ENCODE results near the gene FAM184A. TPM values are rescaled to one million over a fixed set of nuclear protein-coding genes. Genes with fewer than 3 reads are reported as not detected.

The FAM184A gene
- total RNA-seq, 2 experiments from 2014 or later, result 2.2 to 2.7 TPM

GRCh38 chr6:118939683-118940082 lies 138.8 kb downstream of the FAM184A start:
- peaks cover 12% of the 10 kb centered on the region for H3K4me1 Mint-ChIP-seq (ENCODE audit: low read depth)
- H3K9me3 Mint-ChIP-seq (ENCODE audit: insufficient read depth), result peaks cover 26% of the 10 kb centered on the region
- peaks cover 21% of the 10 kb centered on the region for H3K36me3 Mint-ChIP-seq (ENCODE audit: low read depth)
- peaks cover 2% of the 10 kb centered on the region for H3K27me3 Mint-ChIP-seq (ENCODE audit: low read depth)
- no peak for DNase-seq
- H3K27ac Mint-ChIP-seq, result no peak overlapping the region
- ChIA-PET POLR2A (interaction anchor here (0.5 kb wide), 1 partner anchor 328 kb away, joined by 4 read pairs; no protein-coding TSS in a partner anchor), CTCF (no interaction called here)
- no peak for ATAC-seq
- no peak overlapping the region for H3K4me3 Mint-ChIP-seq

- ATAC-seq (no peak), DNase-seq (no peak)
- ChIA-PET CTCF (interaction anchor here (1.3 to 2.5 kb wide), 2 partner anchors 40 to 174 kb away, joined by 4 to 9 read pairs; no protein-coding TSS in a partner anchor), POLR2A (interaction anchor here (1.3 to 1.7 kb wide), 2 partner anchors 41 to 226 kb away, joined by 3 to 25 read pairs; partner anchors contain the start of gene ASF1A)
- no peaks in the 10 kb centered on the region for H3K27me3 Mint-ChIP-seq (ENCODE audit: low read depth)
- H3K36me3 Mint-ChIP-seq (ENCODE audit: low read depth), result peaks cover 28% of the 10 kb centered on the region
- peaks cover 24% of the 10 kb centered on the region for H3K4me1 Mint-ChIP-seq (ENCODE audit: low read depth)
- no peak overlapping the region for H3K27ac Mint-ChIP-seq
- no peak overlapping the region for H3K4me3 Mint-ChIP-seq
- peaks cover 8% of the 10 kb centered on the region for H3K9me3 Mint-ChIP-seq (ENCODE audit: insufficient read depth)
Observed at GRCh38 chr6:118935978-118936703, 142.3 kb downstream of the FAM184A start.

DNA sequence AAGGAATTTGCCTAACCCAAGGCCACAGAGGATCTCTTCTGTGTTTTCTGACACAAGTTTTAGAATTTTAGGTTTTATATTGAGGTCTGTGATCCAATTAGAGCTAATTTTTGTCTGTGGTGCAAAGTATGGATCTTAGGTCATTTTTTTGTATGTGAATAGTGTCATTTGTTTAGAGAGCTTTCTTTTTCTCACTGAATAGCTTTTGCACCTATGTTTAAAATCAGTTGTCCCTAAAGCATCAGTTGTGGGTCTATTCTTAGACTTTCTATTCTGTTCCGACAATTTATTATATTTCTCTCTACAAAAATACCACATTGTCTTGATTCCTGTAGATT lies 143.2 kb downstream of the FAM184A start:
- ATAC-seq, result no peak
- H3K27ac Mint-ChIP-seq, result peak overlapping the region; percentile 89
- peaks cover 35% of the 10 kb centered on the region for H3K36me3 Mint-ChIP-seq (ENCODE audit: low read depth)
- peak overlapping the region; percentile 88 for H3K4me3 Mint-ChIP-seq
- CTCF ChIA-PET, result interaction anchor here (0.7 to 2.5 kb wide), 3 partner anchors 39 to 225 kb away, joined by 3 to 9 read pairs (median 4); no protein-coding TSS in a partner anchor
- POLR2A ChIA-PET, result interaction anchor here (0.7 to 1.7 kb wide), 6 partner anchors 12 to 378 kb away, joined by 3 to 25 read pairs (median 3); partner anchors contain the start of gene ASF1A
- H3K27me3 Mint-ChIP-seq (ENCODE audit: low read depth), result no peaks in the 10 kb centered on the region
- DNase-seq, result no peak
- H3K9me3 Mint-ChIP-seq (ENCODE audit: insufficient read depth), result peaks cover 8% of the 10 kb centered on the region
- H3K4me1 Mint-ChIP-seq (ENCODE audit: low read depth), result peaks cover 24% of the 10 kb centered on the region

DNA sequence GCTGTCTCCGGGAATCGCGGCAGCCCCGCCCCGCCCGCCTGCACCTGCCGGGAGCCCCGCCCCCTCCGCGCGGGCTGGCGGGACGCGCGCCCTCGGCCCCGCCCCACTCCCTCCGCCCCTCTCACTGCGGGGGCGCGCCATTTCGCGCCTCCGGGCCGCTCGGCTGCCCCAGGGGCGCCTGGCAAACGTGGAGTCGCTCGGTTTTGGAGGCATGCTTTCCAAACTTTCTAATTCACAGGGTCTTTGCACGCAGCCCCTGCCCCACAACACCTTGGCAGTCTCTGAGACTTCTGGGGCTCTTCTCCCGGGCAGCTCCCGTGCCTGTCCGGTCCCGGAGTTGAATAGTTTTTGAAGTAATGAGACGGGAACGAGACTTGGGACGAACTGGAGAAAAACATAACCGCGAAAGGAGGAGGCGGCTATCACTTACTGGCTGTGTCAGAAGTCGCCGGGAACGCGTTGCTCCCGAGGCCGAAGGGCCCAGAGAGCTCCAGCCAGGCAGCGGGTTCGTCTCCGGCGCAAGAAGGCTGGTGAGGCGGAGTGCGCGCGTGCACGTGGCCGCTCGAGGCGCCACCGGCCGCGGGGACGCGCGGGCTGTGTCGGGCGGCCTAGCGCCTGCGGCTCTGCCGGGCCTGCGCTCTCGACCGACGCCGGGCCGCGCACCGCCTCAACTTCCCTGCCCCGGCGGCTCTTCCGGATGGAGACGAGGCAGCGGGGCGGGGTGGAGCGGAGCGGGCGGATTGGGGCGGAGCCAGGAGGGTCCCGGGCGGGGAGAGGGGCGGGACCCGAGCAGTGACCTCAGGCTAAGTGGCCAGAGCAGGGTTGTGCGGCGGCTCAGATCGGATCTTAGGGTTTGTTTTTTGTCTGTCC lies 143.8 kb downstream of the FAM184A start, which contains the start of gene MCM9:
TSS of gene MCM9 (minus strand) at position 699 of the 870 bp plus-strand sequence. CDS start 3,436 bp downstream, outside the sequence.
- POLR2A ChIA-PET, result interaction anchor here (0.7 to 1.7 kb wide), 8 partner anchors 11 to 379 kb away, joined by 3 to 25 read pairs (median 3); partner anchors contain the start of gene ASF1A
- Mint-ChIP-seq H3K36me3 (ENCODE audit: low read depth) (peaks cover 35% of the 10 kb centered on the region), H3K4me1 (ENCODE audit: low read depth) (peaks cover 24% of the 10 kb centered on the region), H3K27ac (peak within 1 kb of the TSS; percentile 90), H3K9me3 (ENCODE audit: insufficient read depth) (peaks cover 8% of the 10 kb centered on the region), H3K4me3 (peak within 1 kb of the TSS; percentile 88), H3K27me3 (ENCODE audit: low read depth) (no peaks in the 10 kb centered on the region)
- DNase-seq, result peak; percentile 88
- CTCF ChIA-PET, result interaction anchor here (0.7 to 2.5 kb wide), 3 partner anchors 38 to 225 kb away, joined by 3 to 9 read pairs (median 4); no protein-coding TSS in a partner anchor
- ATAC-seq, result peak; percentile 97

DNA sequence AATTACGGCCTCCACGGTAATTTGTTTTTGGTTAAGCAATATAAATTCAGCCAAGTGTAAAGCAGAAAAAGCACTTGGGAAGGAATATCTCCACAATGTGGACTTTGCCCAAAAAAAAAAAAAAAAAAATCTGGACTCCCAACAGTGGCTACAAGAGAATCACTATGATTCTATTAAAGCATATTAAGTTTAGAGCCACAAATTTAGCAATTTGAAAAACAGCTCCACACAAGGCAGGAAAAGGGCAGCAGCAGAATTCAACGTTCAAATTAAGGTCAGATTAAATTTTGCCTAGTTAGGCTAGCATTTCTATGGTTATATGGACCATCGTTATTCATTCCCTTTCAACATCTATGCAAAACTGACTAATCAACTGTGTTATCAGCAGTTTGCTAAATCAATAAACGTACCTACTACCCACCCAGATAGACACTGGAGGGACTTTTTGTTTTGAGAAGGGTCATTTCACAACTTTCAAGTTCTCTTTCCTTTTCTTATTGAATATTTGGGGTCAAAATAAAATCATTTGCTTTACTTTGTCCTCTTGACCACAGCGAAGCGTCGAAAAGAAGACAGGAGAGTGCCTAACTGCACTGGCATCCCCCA lies 144.5 kb downstream of the FAM184A start:
- Mint-ChIP-seq H3K27me3 (ENCODE audit: low read depth) (no peaks in the 10 kb centered on the region), H3K4me1 (ENCODE audit: low read depth) (peaks cover 24% of the 10 kb centered on the region), H3K36me3 (ENCODE audit: low read depth) (peaks cover 41% of the 10 kb centered on the region), H3K9me3 (ENCODE audit: insufficient read depth) (peaks cover 8% of the 10 kb centered on the region), H3K27ac (peak overlapping the region; percentile 90), H3K4me3 (peak overlapping the region; percentile 88)
- ChIA-PET POLR2A (interaction anchor here (0.6 to 1.7 kb wide), 7 partner anchors 11 to 562 kb away, joined by 3 to 25 read pairs (median 3); partner anchors contain the start of gene ASF1A), CTCF (interaction anchor here (2.5 kb wide), 1 partner anchor 176 kb away, joined by 9 read pairs; no protein-coding TSS in a partner anchor)
- DNase-seq (no peak), ATAC-seq (no peak)

GRCh38 chr6:118932421-118932820 lies 146.0 kb downstream of the FAM184A start:
- no peaks in the 10 kb centered on the region for H3K27me3 Mint-ChIP-seq (ENCODE audit: low read depth)
- peaks cover 24% of the 10 kb centered on the region for H3K4me1 Mint-ChIP-seq (ENCODE audit: low read depth)
- H3K9me3 Mint-ChIP-seq (ENCODE audit: insufficient read depth), result peaks cover 5% of the 10 kb centered on the region
- CTCF ChIA-PET, result interaction anchor here (0.7 kb wide), 1 partner anchor 9 kb away, joined by 3 read pairs; no protein-coding TSS in a partner anchor
- no peak overlapping the region for H3K4me3 Mint-ChIP-seq
- DNase-seq (no peak), ATAC-seq (no peak)
- H3K36me3 Mint-ChIP-seq (ENCODE audit: low read depth), result peaks cover 36% of the 10 kb centered on the region
- no peak overlapping the region for H3K27ac Mint-ChIP-seq
- POLR2A ChIA-PET, result no interaction called here

- Mint-ChIP-seq H3K36me3 (ENCODE audit: low read depth) (peaks cover 30% of the 10 kb centered on the region), H3K27me3 (ENCODE audit: low read depth) (no peaks in the 10 kb centered on the region), H3K27ac (no peak overlapping the region), H3K4me1 (ENCODE audit: low read depth) (peaks cover 23% of the 10 kb centered on the region), H3K9me3 (ENCODE audit: insufficient read depth) (no peaks in the 10 kb centered on the region), H3K4me3 (no peak overlapping the region)
- ChIA-PET POLR2A (no interaction called here), CTCF (no interaction called here)
- DNase-seq (no peak), ATAC-seq (no peak)
Observed at GRCh38 chr6:118931436-118931835, 147.0 kb downstream of the FAM184A start.

DNA sequence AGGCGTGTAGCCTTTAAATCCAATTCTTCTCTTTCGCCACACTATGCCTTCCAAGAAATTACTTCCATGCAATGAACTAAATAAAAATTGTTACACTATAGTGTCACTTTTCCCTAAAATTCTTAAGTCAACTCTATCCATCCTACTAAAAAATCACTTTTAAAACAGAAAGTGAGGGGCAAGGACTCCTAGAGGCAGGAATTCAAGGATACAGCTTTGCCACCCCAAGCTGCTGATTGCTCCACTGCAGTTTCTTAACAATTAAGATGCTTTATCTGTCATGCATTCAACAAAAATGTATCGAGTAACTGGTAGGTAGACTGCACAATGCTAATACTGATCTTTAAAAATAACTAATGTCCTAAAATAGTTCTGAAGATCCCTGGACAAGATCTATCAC lies 147.8 kb downstream of the FAM184A start:
- H3K4me1 Mint-ChIP-seq (ENCODE audit: low read depth), result peaks cover 18% of the 10 kb centered on the region
- ATAC-seq (no peak), DNase-seq (no peak)
- no peaks in the 10 kb centered on the region for H3K9me3 Mint-ChIP-seq (ENCODE audit: insufficient read depth)
- no peaks in the 10 kb centered on the region for H3K27me3 Mint-ChIP-seq (ENCODE audit: low read depth)
- H3K36me3 Mint-ChIP-seq (ENCODE audit: low read depth), result peaks cover 31% of the 10 kb centered on the region
- CTCF ChIA-PET, result no interaction called here
- POLR2A ChIA-PET, result no interaction called here
- no peak overlapping the region for H3K4me3 Mint-ChIP-seq
- no peak overlapping the region for H3K27ac Mint-ChIP-seq

DNA sequence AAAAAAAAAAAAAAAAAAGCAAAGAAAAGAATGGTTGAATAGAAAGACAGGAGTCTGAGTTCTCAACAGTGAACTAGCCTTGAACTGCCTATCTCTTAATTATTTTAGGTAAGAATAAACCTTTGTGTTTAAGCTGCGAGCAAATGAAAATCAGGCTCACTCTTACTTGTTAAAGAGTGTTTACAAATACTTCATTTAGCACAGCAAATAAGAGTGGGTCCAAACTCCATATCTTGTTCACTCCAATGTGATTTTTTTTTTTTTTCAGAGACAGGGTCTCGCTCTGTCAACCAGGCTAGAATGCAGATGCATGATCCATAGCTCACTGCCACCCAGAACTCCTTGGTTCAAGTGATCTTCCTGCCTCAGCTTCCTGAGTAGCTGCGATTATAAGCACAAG lies 155.4 kb downstream of the FAM184A start:
- Mint-ChIP-seq H3K36me3 (ENCODE audit: low read depth) (peaks cover 52% of the 10 kb centered on the region), H3K4me1 (ENCODE audit: low read depth) (no peaks in the 10 kb centered on the region), H3K27me3 (ENCODE audit: low read depth) (no peaks in the 10 kb centered on the region), H3K27ac (no peak overlapping the region), H3K4me3 (no peak overlapping the region), H3K9me3 (ENCODE audit: insufficient read depth) (no peaks in the 10 kb centered on the region)
- ChIA-PET POLR2A (interaction anchor here (1.0 kb wide), 1 partner anchor 12 kb away, joined by 5 read pairs; the partner anchor contains the start of gene MCM9), CTCF (interaction anchor here (1.0 to 1.4 kb wide), 2 partner anchors 16 to 188 kb away, joined by 4 to 5 read pairs; no protein-coding TSS in a partner anchor)
- DNase-seq (no peak), ATAC-seq (no peak)

DNA sequence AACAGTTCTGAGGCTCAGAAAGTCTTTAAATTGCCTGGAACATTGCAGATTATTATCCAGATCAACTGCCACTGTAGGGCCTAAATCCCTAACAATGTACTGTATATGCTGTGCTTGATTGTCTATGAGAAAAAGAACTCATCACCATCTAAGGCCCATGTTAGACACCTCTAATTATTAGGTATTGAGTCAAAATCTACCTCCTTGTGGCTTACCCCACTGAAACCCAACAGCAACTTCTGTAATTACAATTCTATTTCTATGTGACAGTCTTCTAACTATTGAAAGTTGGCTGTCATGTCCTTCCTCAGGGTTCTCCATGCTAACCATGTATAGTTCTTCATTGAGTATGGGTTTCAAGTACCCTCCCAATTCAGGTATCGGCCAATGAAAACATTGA lies 157.4 kb downstream of the FAM184A start:
- ChIA-PET CTCF (no interaction called here), POLR2A (no interaction called here)
- H3K4me3 Mint-ChIP-seq, result no peak overlapping the region
- ATAC-seq, result no peak
- H3K27ac Mint-ChIP-seq, result no peak overlapping the region
- H3K36me3 Mint-ChIP-seq (ENCODE audit: low read depth), result peaks cover 56% of the 10 kb centered on the region
- H3K27me3 Mint-ChIP-seq (ENCODE audit: low read depth), result no peaks in the 10 kb centered on the region
- no peaks in the 10 kb centered on the region for H3K4me1 Mint-ChIP-seq (ENCODE audit: low read depth)
- no peak for DNase-seq
- H3K9me3 Mint-ChIP-seq (ENCODE audit: insufficient read depth), result no peaks in the 10 kb centered on the region

- no peak overlapping the region for H3K27ac Mint-ChIP-seq
- DNase-seq, result no peak
- ChIA-PET POLR2A (interaction anchor here (0.6 kb wide), 1 partner anchor 197 kb away, joined by 4 read pairs; no protein-coding TSS in a partner anchor), CTCF (no interaction called here)
- peaks cover 64% of the 10 kb centered on the region for H3K36me3 Mint-ChIP-seq (ENCODE audit: low read depth)
- H3K4me3 Mint-ChIP-seq, result no peak overlapping the region
- ATAC-seq, result no peak
- H3K4me1 Mint-ChIP-seq (ENCODE audit: low read depth), result no peaks in the 10 kb centered on the region
- no peaks in the 10 kb centered on the region for H3K9me3 Mint-ChIP-seq (ENCODE audit: insufficient read depth)
- no peaks in the 10 kb centered on the region for H3K27me3 Mint-ChIP-seq (ENCODE audit: low read depth)
Observed at GRCh38 chr6:118918329-118918725, 160.1 kb downstream of the FAM184A start.
